GM19438 (cell line): ENCODE data around the gene NRAP.

Source experiments
- ATAC-seq: cut with Tn5 transposase; IDR thresholded peaks from one replicate; pipeline ENCODE4 v1.9.1; 2021; ENCODE audit warnings: low read depth; ENCODE audit not compliant: unreplicated experiment

Gene NRAP, protein sequence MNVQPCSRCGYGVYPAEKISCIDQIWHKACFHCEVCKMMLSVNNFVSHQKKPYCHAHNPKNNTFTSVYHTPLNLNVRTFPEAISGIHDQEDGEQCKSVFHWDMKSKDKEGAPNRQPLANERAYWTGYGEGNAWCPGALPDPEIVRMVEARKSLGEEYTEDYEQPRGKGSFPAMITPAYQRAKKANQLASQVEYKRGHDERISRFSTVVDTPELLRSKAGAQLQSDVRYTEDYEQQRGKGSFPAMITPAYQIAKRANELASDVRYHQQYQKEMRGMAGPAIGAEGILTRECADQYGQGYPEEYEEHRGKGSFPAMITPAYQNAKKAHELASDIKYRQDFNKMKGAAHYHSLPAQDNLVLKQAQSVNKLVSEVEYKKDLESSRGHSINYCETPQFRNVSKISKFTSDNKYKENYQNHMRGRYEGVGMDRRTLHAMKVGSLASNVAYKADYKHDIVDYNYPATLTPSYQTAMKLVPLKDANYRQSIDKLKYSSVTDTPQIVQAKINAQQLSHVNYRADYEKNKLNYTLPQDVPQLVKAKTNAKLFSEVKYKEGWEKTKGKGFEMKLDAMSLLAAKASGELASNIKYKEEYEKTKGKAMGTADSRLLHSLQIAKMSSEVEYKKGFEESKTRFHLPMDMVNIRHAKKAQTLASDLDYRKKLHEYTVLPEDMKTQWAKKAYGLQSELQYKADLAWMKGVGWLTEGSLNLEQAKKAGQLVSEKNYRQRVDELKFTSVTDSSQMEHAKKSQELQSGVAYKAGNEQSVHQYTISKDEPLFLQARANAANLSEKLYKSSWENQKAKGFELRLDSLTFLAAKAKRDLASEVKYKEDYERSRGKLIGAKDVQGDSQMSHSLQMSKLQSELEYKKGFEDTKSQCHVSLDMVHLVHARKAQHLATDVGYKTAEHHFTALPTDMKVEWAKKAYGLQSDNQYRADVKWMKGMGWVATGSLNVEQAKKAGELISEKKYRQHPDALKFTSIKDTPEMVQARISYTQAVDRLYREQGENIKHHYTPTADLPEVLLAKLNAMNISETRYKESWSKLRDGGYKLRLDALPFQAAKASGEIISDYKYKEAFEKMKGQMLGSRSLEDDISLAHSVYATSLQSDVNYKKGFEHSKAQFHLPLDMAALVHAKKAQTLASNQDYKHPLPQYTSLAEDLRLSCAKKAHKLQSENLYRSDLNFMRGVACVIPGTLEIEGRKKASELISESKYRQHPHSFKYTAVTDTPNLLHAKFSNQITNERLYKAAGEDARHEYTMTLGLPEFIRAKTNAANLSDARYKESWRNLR (N-terminal part only)

DNA sequence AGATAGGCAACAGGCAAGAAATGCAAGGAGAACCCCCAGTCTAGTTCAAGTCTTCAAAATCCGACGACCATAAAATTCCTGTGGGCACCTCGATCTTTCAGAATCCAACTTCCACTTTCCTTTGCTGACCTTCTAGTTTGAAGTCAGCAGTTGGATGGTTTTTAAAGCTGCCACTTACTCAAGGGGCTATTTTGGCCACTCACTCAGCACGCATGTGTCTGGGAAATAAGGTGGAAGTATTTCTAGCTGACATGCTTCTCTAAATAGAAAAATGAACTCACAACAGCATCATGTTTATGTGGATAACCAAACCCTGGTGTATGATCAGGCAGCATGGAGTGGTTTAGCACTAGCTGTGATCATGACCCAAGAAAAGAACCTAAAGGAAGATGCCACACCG is at the start of gene NRAP:
TSS of gene NRAP (minus strand) at position 134 of the 400 bp plus-strand sequence. CDS start 159 bp downstream, outside the sequence.
- no peak for ATAC-seq

DNA sequence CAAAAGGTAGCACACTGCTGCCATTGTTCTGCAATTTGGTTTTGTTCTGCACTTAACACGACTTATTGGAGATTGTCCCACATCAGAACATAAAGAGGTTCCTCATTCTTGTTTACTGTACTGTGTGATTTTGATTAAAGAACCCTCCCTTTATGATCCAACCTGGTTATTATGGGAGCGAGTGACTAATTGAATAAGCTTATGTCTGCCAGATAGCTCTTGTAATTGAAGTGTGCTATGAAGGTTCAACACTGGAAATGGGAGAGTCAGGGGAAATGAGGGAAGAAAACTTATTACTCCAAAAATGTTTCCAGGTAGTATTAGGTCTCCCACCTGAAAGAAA is 49.8 kb upstream of the NRAP start:
- no peak for ATAC-seq

DNA sequence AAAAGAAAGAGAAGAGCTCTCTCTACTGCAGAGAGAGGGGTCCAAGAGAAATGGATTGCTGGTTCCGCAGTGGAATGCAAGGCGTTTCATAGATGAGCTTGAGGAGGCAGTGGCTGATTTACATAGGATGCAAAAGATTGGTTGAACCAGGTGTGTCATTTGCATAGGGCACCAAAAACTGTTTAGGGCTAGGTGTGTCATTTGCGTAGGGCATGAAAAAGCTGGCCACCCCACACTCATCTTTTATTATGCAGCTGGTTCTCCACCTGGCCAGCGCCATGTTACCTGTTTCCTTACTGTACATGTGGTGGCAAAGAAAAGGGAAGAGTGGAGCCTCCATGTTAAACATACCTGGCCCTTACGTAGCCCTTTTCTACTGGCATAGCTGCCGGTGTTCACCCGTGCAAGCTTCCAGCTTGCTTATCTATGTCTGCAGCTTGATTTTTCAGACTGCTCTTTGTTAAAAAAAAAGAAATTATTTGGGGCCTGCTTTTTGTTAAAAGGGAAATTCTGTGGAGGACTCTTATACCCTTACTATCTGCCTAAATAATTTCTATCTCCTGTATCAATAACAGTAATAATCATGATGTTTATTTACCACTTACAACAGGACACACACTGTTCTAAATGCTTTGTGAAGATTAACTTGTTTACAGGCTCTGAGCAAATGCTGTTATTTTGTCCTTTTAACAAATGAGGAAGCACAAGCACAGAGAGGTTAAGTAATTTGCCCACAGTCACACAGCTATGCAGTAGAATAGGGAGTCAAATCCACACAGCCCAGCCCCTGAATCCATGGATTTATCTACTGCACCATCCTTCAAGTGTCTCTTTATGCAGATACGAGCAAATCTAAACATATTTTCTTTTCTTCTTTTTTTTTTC is 49.2 kb upstream of the NRAP start:
- ATAC-seq, result no peak

DNA sequence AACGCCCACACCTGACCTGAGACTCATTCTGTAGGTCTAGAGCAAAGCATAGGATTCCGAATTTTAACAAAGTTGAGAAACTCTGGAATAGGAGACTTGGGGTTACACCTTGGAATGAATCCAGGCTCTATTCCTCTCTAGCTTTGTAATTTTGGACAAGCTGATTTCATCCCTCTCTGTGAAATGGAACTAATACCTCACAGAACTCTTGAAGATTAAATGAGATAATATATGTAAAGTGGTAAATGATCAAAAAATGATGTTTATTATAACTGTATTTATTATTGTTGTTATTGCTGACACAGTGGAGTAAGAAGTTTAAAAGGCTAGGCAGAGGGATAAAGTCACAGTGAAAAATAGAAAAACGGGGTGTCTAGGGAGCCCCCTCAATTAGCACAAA is 48.2 kb upstream of the NRAP start:
- ATAC-seq, result no peak

DNA sequence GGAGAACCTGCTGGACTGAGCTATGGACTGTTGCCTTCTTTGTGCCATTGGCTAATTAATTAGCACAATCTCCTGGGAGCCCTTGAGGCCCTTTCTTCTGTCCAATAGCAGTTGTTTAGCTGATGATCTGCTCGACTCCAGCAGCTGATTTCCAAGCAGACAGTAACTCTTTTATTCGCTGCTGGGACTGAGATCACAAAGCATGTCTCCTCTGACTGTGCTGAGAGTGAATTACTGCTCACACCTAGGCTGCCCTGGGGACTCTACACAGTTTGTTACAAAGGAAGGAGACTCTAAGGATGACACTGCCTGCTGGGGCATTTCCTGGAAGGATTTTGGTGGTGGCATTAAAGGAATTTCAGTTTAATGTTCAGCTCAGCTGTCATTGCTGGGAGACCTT is 47.3 kb upstream of the NRAP start:
- ATAC-seq, result no peak

DNA sequence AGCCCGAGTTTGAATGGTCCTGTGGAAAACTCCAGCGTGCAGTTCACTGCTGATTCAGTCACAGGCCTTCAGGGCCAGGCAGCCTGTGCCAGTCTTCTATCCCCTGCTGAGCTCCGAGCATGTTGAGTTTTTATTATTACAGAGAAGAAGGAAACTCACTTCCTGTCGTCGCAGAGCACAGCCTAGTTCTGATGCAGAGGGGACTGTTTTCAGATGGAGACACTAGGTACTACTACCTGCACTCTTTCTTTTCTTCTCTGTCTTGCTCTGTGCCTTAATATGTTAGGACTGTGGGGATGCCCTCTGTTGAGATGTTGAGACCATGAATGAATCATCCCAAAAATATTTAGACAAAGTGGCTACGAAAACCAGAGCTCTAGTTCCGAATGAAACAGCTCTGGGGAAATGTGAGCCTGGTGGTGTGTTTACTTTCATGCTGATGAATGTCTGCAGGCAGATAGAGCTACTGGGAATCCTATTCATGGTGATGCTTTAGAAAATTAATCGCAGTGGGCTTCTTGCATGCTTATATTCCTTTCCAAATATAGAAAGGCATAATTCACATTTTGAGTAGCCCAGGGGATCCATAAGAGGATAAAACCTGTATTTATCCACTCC is 45.5 kb upstream of the NRAP start:
- ATAC-seq, result no peak

DNA sequence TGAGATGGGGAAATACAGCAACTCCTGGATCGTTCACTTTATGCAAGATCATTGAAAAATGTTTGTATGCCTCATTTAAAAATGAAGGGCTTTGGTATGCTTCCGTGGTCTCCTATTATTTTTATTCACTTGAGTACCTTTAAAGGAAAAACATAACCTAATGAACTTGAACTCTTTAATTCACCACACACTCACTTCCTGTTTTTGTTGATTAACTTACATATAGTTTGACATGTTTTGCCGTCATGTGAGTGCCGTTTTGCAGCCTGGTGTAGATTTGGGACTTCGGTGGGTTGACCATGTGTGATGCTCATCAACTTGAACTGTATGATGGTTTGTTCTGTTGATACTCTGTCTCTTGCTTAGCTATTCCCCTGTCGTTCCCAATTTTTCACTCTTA is 44.8 kb upstream of the NRAP start:
- no peak for ATAC-seq

DNA sequence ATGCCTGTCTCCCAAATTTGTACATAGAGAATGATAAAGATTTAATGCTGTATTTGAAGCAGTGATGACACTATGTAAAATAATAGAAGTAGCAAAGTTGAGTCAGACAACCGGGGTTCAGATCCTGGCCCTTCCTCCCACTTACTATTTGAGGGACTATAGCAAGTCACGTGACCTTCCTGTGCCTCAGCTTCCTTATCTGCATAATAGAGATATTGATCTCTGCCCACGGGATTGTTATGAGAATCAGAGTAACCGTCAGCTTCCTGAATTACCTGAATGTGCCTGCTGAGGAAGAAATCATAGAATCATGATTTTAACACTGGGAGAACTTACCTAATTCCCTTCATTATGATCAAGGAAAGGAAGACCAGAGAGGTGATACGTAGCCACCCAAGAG is 42.8 kb upstream of the NRAP start:
- ATAC-seq, result no peak

DNA sequence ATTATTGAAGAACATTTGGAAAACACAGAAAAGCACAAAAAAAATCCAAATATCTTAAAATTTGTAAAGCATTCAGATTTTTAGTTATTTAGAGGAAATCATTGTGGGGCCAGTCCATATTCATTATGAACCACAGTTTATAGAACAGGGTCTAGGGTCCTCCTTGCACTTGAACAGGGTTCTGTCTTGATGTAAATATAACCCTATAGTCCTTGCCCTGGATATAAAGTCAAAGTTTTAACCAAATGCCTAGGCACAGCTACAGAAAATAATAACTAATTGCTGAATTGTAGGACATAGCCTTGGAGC is 41.5 kb upstream of the NRAP start:
- ATAC-seq, result no peak

DNA sequence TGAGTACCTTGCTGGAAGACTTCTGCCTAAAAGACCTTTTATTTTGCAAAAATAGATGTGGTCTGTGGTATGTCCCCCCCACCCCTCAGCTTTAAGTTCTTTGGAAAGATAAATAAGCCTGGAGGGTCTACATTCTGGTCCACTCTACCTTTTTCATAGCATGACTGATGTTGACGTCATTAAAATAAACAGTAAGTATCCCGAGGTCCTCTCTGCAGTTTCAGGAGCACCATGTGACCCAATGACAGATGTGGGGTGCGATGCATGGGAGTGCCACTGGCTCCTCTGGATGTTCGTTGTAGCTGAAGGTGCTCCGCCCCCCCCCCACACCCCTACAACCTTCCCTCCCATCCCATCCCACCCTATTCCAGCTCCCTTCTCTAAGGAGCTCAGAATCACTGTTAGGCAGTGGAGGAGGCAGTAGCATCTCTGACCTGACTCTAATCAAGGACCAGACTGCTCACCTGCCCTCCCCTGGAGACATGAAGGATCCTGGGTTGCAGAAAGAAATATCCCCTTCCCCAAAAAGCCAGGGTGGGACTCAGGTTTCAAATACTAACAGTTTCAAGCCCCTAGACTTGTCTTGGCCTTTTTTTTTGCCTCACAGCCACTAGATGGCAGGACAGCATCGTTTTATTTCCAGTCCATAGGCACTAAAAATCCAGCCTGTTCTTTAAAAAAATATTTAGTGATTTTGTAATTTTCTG is 40.9 kb upstream of the NRAP start:
- ATAC-seq, result no peak

DNA sequence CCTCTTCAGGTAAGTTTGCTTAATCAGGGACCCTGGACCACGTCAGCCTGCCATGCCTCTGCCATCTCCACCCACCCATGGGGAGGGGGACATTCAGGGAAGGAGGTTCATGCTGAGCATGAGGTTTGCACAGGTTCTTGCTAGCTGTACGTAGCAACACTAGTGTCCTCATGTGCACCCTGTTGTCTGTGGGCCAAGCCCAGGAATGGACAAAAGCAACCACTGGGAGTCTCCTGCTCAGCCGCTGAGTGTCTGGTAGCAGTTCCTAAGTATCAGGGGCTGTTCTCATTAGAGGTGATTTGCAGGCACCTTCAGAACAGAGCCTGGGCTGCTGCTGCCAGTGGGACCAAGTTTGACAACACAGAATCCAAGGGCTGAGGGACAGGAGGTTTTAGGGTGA is 33.8 kb upstream of the NRAP start:
- ATAC-seq, result no peak

DNA sequence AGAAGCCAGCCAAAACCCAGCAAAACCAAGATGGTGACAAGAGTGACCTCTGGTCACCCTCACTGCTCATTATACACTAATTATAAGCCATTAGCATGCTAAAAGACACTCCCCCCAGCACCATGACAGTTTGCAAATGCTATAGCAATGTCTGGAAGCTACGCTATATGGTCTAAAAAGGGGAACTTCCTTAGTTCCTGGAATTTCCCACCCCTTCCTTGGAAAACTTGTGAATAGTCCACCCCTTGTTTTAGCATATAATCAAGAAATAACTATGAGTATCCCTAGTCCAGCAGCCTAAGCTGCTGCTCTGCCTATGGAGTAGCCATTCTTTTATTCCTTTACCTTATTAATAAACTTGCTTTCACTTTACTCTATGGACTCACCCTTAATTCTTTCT is 31.9 kb upstream of the NRAP start:
- no peak for ATAC-seq

DNA sequence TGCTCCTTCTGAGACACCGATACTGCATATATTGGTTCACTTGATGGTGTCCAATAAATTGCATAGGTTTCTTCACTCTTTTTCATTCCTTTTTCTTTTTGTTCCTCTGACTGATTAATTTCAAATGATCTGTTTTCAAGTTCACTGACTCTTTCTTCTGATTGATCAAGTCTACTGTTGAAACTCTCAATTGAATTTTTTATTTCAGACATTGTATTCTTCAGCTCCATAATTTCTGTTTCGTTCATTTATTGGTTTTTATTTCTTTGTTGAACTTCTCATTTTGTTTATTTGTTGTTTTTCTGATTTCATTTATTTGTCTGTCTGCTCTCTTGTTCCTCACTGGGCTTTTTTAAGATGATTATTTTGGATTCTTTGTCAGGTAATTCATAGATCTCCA is 29.5 kb upstream of the NRAP start:
- no peak for ATAC-seq

DNA sequence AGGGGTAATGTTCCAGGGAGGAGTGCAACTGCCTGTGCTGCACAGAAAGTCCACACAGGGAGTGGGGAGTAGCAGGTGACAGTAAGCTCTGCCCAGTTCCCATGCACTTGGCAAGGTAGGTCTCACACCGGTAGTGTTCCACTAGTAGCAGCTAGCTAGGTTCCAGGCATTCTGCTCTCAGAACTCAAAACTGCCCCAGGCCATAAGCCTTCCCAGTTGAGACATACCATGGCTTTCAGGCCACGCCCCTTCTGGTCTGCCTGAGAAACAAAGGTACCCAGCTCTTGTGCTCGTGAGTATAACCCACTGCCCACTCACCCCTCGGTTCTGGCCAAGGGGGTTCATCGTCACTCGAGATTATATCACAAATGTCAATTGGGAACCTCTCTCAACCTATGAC is 28.4 kb upstream of the NRAP start:
- no peak for ATAC-seq

DNA sequence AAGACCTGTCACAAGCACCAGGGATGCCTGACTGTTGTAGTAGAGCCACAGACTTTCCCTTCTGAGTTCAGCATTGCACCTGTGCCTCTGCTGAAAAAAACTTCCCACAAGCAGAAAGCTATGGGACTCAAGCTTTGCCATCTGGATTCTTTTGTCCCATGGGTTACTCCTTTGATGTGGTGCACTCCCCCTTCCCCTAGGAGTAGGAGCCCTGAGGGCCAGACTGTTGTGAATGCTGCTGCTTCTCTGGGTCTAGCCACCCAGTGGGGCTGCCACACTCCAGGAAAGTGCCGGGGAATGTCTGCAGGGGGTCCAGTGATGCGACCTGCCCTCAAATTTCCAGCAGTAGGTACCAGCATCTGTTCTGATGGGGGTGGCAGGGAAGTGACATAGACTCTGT is 27.5 kb upstream of the NRAP start:
- ATAC-seq, result no peak

DNA sequence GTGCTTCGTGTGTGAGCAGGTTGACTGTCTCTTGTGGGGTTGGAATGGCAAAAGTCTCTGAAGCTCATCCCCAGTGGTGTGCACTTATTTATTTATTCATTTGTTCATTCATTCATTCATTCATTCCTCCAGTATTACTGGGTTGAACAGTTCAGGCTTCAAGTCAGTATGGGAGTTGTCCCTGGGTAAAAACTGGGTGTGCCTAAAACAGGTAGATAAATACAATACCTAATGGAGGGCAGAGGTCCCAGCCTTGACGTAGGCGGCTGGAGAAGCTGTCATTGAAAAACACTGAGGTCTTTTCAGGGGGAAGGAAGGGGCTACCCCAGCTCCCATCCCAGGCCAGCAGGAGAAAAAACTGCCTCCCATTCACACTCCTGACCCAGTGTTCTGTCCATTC is 26.9 kb upstream of the NRAP start:
- ATAC-seq, result no peak

DNA sequence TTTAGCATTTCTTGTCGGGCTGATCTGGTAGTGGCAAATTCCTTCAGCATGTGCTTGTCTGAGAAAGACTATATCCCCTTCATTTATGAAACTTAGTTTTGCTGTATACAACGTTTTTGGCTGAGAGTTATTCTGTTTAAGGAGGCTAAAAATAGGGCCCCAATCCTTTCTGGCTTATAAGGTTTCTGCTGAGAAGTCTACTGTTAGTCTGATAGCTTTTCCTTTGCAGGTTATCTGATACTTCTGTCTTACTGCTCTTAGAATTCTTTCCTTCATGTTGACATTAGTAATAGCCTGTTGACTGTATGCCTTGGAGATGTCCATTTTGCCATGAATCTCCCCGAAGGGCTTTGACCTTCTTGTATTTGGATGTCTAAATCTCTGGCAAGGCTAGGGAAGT is 25.7 kb upstream of the NRAP start:
- no peak for ATAC-seq

DNA sequence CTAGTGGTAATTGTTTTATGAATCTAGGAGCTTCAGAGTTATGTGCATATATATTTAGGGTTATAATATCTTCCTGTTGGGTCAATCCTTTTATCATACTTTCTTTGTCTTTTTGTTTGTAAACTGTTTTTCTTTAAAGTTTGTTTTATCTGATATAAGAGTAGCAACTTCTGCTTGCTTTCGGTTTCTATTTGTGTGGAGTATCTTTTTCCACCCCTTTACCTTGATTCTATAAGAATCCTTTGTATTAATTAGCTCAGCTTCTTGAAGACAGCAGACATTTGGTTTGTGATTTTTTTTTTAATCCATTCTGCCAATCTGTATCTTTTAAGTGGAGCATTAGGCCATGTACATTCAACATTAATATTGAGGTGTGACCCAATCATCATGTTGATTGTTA is 25.2 kb upstream of the NRAP start:
- no peak for ATAC-seq

DNA sequence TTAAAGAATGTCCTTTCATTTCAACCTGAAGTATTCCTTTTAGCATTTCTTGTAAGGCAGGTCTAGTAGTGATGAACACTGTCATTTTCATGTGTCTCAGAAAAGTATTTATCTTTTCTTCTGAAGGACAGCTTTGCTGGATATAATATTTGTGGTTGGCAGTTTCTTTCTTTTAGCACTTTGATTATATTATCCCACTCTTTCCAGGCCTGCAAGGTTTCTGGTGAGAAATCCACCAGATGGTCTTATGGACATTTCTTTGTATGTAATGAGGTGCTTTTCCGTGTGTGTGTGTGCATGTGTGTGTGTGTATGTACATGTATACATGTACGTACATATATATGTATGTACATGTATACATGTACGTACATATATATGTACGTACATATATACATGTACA is 23.2 kb upstream of the NRAP start:
- no peak for ATAC-seq
